GM19324 (cell line): ENCODE measurements around the gene VPS4B.
"Not testable (repeated sequence)": the region's sequence is repeated elsewhere in the genome, so short reads cannot be mapped to it uniquely, and the experiment has no call there.

Experiments used
- ATAC-seq: cut with Tn5 transposase; IDR thresholded peaks from one replicate; pipeline ENCODE4 v1.9.1; 2021; ENCODE audit warnings: mild to moderate bottlenecking, moderate library complexity; ENCODE audit not compliant: unreplicated experiment, low FRiP score

The VPS4B gene

GRCh38 chr18:63422087-63422863 lies at the start of gene VPS4B:
Gene VPS4B, minus strand, starts transcription at chr18:63422476. Its CDS starts 217 bp downstream, at chr18:63422259.
- peak; percentile 98 for ATAC-seq

GRCh38 chr18:63470751-63471150 lies 48.5 kb upstream of the VPS4B start:
- no peak for ATAC-seq

DNA sequence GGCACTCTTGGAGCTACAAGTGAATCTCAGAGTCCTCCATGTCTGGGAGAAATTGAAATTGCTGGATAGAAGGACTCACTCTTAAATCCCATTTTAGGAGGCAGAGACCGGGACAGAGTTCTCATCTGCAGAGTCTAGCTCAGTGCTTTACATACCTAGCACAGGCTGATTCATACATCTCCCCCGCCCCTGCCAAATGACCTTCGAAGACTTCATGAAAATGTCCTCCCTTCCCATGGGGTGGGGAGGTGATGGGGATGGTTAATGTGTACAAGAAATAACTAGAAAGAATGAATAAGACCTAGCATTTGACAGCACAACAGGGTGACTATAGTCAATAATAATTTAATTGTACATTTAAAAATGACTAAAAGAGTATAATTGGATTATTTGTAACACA lies 46.3 kb upstream of the VPS4B start:
- ATAC-seq: no peak

- no peak for ATAC-seq
These were observed 45.4 kb upstream of the VPS4B start for GRCh38 chr18:63467699-63468098.

- ATAC-seq: no peak
These were observed 42.8 kb upstream of the VPS4B start for GRCh38 chr18:63465059-63465458.

DNA sequence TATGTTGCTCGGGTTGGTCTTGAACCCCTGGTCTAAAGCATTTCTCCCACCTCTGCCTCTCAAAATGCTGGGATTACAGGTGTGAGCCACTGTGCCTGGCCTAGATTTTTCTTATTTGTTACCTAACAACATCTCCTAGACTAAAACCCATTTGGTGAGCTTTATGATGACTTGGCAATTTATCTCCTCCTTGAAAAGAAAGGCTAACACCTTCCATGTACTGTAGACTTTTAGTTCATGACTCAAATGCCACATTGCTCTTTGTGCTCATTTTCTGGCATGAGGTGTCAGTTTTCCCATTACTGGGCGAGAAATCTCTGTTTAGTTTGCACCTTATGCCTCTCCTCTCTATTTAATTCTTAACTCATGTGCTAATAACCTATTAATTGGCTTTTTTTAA lies 42.2 kb upstream of the VPS4B start:
- ATAC-seq: no peak

- ATAC-seq: no peak
These were observed 38.1 kb upstream of the VPS4B start for GRCh38 chr18:63460414-63460813.

- no peak for ATAC-seq
These were observed 35.7 kb upstream of the VPS4B start for GRCh38 chr18:63457977-63458376.

DNA sequence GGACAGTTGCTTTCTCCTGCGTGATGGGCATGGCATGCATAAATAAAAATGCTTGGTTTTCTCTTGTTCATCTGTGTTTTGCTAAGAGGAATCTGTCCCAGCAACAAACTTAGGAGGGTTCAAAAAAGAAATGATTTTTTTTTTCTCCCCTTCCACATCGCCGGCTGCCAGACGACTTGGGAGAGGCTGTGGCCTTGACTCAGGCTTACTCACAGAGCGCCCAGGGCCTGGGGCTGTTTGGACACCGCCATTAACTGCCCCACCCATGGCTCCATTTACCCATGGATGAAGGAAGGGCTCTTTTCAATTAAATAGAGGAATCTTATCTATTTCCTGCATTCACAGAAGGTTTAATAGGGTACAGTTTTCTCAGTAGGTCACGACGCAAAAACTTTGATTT lies 32.2 kb upstream of the VPS4B start:
- ATAC-seq: no peak

DNA sequence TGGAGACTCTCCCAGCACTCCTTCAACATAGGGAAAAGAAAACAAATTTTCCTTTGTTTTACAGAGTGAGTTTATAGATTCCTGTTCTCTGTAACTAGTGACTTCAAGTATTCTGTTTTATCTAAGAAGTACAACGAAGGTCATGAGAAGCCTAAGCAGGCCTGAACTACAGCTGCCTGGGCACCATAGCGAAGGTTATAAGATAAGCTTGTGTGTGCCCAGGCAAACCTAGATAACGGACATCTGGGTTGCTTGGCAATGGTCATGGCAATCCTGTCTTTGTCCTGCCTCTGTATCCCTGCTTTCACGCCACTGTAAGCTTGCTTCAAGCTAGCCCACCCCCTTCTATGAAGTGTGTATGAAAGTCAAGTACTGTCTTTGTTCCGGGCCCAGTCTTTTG lies 30.5 kb upstream of the VPS4B start:
- not testable (repeated sequence) for ATAC-seq

DNA sequence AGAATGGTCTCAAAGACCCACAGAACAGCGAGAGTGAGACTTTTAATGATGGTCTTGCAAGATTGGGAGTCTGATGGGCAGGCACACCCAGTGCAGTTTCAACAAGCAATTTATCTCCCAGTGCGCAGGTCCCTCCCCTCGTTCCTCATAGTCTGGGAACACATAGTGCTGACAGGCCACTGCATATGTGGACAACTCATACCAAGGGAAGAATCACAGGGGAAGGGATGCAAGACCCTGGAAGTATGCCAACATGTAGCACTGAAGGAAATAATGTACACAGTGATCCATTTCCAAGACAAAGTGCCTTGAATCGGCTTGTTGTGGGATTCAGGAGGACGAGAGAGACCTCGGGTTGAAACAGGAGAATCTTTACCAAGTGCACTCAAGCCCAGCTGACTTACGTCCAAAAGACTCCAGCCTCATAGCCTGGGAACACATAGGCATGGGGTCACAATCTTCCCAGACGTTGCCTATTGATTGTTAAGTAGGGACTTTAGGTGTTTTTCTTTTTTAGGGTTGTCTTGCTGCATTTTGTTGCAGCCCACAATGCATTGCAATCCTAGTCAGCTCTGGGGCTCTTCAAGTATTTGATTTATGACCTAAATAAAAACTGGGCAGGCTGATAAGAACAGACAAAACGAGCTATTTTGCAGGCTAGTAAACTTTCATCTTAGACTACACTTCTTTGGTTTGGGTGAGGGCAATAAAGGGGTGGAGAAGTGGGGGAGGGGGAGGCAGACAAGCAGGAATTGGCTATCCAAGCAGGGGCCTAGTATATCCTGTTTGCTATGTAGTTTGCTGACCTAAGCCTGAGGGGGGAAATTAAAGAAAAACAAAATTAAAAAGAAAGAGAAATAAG lies 29.8 kb upstream of the VPS4B start:
- no peak for ATAC-seq

GRCh38 chr18:63449426-63449825 lies 27.1 kb upstream of the VPS4B start:
- no peak for ATAC-seq

GRCh38 chr18:63447066-63447465 lies 24.8 kb upstream of the VPS4B start:
- no peak for ATAC-seq

GRCh38 chr18:63446266-63446665 lies 24.0 kb upstream of the VPS4B start:
- no peak for ATAC-seq

DNA sequence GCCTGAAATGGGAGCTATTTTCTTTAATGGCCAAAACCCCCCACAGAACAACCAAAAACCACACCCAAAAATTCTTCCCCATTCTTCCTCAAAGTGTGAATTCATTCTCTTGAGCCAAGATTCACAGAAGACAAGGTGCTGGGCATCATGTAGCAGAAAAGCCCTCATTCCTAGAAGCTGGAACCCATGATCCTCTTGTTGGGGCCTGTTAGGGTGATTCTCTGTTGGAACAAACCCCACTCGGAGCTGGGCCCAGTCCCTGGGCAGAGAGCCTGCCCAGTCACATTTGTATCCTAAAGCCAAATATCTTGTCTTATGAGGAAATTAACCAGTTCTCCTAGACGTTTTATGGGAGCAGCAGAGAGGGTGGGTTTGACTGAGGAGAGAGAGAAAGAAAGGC lies 22.8 kb upstream of the VPS4B start:
- ATAC-seq: no peak

GRCh38 chr18:63444580-63444979 lies 22.3 kb upstream of the VPS4B start:
- no peak for ATAC-seq

DNA sequence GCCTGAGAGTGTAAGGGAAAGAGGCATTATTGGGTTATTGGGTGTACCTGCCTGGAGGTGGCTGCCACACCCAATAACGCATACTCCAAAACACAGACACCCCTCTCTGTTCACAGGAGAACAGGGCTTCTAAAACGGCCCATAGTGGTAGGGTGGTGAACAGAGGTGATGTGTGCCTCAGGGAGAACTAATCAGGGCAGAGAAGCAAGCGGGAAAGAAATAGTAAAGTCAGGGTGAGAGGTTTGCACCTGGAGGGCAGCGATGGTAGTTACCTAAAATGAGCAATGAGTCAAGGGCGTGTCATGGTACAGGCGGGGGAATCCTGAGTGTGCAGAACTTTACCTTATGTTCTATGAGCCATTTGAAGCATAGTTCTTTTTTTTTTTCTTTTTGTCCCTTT lies 21.6 kb upstream of the VPS4B start:
- no peak for ATAC-seq

- ATAC-seq: no peak
These were observed 18.6 kb upstream of the VPS4B start for GRCh38 chr18:63440881-63441280.

DNA sequence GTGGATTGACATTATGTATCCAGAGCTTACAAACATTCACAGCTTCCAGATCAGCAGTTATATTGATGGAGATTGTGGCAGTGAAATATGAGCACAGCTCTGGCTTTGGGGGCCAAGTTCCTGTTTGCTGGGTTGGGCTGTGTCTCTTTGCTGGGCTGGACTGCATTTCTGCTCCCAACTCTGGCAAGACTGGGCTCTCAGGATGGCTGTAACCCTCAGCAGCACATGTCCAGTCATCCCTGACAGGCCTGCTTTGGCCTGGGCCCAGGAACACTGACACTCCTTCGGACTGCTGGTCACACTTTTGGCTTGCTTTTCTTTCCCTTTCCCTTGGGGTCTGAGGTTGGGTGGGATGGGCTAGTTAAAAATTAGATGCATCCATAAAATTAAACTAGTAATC lies 17.9 kb upstream of the VPS4B start:
- ATAC-seq: no peak

GRCh38 chr18:63439334-63439733 lies 17.1 kb upstream of the VPS4B start:
- no peak for ATAC-seq

- no peak for ATAC-seq
These were observed 15.9 kb upstream of the VPS4B start for GRCh38 chr18:63438181-63438580.
